ENCODE results near the gene PDZD2.

The PDZD2 gene

GRCh38 chr5:32096891-32097595 is 458.1 kb downstream of the PDZD2 start:
- Mint-ChIP-seq H3K27me3 (no peaks in the 10 kb centered on the region), H3K4me1 (ENCODE audit: low read depth) (no peaks in the 10 kb centered on the region), H3K9me3 (ENCODE audit: low read depth) (no peaks in the 10 kb centered on the region), H3K36me3 (no peaks in the 10 kb centered on the region), H3K27ac (no peak overlapping the region), H3K4me3 (no peak overlapping the region)

DNA sequence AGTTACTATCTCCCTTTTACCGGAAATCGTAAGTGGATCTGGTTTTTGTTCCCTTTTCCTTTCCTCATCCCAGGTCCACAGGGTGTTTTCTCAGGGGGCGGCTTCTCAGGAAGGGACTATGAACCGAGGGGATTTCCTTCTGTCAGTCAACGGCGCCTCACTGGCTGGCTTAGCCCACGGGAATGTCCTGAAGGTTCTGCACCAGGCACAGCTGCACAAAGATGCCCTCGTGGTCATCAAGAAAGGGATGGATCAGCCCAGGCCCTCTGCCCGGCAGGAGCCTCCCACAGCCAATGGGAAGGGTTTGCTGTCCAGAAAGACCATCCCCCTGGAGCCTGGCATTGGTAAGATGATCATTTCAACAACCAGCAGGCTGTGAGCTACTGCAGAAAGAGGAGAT is 459.4 kb downstream of the PDZD2 start:
- Mint-ChIP-seq H3K9me3 (ENCODE audit: low read depth) (no peaks in the 10 kb centered on the region), H3K4me1 (ENCODE audit: low read depth) (no peaks in the 10 kb centered on the region), H3K27ac (no peak overlapping the region), H3K36me3 (no peaks in the 10 kb centered on the region), H3K27me3 (no peaks in the 10 kb centered on the region), H3K4me3 (no peak overlapping the region)

DNA sequence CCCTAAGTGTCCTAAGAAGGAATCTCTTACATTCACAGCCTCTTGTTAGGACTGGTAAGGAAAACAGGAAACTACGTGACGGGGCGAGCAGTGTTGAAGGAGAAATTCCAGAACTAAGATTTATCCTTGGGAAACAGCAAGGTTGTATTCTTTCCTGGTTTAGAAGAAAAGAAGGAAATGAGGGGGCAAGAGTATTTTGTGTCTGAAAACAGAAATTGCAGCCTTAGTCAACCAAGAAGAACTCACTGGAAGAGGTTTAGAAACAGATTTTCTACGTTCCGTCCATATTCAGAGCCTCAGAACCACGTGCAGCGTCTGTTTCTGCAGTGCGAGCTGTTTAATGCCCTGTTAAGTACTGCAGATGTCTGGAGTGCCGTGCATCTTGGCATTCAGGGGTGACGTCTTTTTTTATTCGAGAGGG is 460.0 kb downstream of the PDZD2 start:
- Mint-ChIP-seq H3K36me3 (peaks cover 2% of the 10 kb centered on the region), H3K4me3 (no peak overlapping the region)

GRCh38 chr5:32099486-32100035 is 460.6 kb downstream of the PDZD2 start:
- no peaks in the 10 kb centered on the region for H3K4me1 Mint-ChIP-seq (ENCODE audit: low read depth)
- no peak overlapping the region for H3K4me3 Mint-ChIP-seq

More for the DNA sequence above, 460.0 kb downstream of the PDZD2 start:
- Mint-ChIP-seq H3K4me1 (ENCODE audit: low read depth) (no peaks in the 10 kb centered on the region), H3K9me3 (ENCODE audit: low read depth) (no peaks in the 10 kb centered on the region), H3K27me3 (no peaks in the 10 kb centered on the region), H3K27ac (no peak overlapping the region)

DNA sequence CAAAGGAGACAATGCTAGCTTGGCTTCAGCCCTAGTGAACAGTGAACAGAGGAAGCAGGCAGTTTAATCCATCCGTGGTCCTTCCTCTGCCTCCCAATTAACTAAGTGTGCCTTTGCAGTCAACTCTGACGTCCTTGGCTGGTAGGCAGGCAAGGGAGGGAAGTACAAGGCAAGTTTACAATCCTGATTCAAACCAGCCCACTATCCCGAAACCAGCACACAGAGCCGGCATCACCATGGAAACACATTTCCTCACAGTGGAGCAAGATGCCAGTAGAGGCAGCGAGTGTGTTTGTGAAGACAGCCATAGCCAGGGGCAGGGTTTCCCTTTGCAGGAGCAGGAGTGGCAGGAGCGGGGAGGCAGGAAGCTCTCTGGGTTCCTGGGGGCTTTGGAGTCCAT is 461.3 kb downstream of the PDZD2 start:
- Mint-ChIP-seq H3K36me3 (peaks cover 2% of the 10 kb centered on the region), H3K27me3 (no peaks in the 10 kb centered on the region), H3K4me3 (no peak overlapping the region), H3K4me1 (ENCODE audit: low read depth) (no peaks in the 10 kb centered on the region), H3K9me3 (ENCODE audit: low read depth) (no peaks in the 10 kb centered on the region), H3K27ac (no peak overlapping the region)

More at GRCh38 chr5:32099486-32100035, 460.6 kb downstream of the PDZD2 start:
- peaks cover 2% of the 10 kb centered on the region for H3K36me3 Mint-ChIP-seq
- peak overlapping the region; percentile 47 for H3K27ac Mint-ChIP-seq
- H3K9me3 Mint-ChIP-seq (ENCODE audit: low read depth): no peaks in the 10 kb centered on the region
- no peaks in the 10 kb centered on the region for H3K27me3 Mint-ChIP-seq

GRCh38 chr5:32100691-32101302 is 461.9 kb downstream of the PDZD2 start:
- Mint-ChIP-seq H3K27me3 (no peaks in the 10 kb centered on the region), H3K4me1 (ENCODE audit: low read depth) (no peaks in the 10 kb centered on the region), H3K4me3 (no peak overlapping the region), H3K9me3 (ENCODE audit: low read depth) (no peaks in the 10 kb centered on the region), H3K27ac (no peak overlapping the region), H3K36me3 (peaks cover 5% of the 10 kb centered on the region)

DNA sequence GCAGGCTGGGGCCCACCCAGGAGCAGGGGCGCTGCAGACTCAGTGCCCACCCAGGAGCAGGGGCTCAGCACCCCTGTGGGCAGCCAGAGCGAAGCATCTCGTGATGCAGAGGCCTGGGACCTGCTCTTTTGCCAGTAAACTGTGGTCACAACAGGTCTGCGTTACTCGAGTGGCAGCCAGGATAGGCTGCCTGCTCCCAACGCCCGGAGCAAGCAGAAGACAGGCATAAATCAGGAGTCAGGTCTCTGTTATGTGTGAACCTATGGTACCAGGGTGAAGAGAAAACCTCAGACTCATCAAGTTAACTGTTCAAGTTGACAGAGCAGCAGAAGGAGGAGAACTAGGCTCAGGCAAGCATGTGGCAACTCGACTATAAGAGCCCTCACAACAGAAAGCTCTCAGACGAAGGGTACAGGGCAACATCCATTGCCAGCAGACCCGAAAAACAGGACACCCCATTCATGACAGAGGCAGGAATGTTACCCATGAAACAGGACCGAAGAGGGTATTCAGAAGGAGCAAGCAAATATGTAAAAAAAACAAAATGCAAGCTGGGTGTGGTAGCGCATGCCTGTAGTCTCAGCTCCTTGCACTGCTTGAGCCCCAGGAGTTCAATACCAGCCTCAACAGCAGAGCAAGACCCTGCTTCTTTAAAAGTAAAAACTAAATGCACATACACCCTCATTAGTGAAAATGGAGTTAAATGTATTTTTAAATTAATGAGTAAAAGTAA is 463.5 kb downstream of the PDZD2 start:
- Mint-ChIP-seq H3K9me3 (ENCODE audit: low read depth) (no peaks in the 10 kb centered on the region), H3K4me3 (no peak overlapping the region), H3K27ac (no peak overlapping the region), H3K36me3 (peaks cover 7% of the 10 kb centered on the region), H3K27me3 (no peaks in the 10 kb centered on the region), H3K4me1 (ENCODE audit: low read depth) (no peaks in the 10 kb centered on the region)

GRCh38 chr5:32103521-32103920 is 464.6 kb downstream of the PDZD2 start:
- H3K36me3 Mint-ChIP-seq: peaks cover 7% of the 10 kb centered on the region
- H3K4me3 Mint-ChIP-seq: no peak overlapping the region
- H3K27ac Mint-ChIP-seq: no peak overlapping the region
- no peaks in the 10 kb centered on the region for H3K9me3 Mint-ChIP-seq (ENCODE audit: low read depth)
- no peaks in the 10 kb centered on the region for H3K27me3 Mint-ChIP-seq
- H3K4me1 Mint-ChIP-seq (ENCODE audit: low read depth): no peaks in the 10 kb centered on the region

GRCh38 chr5:32107291-32107690 is 468.4 kb downstream of the PDZD2 start:
- H3K27ac Mint-ChIP-seq: no peak overlapping the region
- H3K4me1 Mint-ChIP-seq (ENCODE audit: low read depth): no peaks in the 10 kb centered on the region
- H3K4me3 Mint-ChIP-seq: no peak overlapping the region
- H3K36me3 Mint-ChIP-seq: peaks cover 15% of the 10 kb centered on the region
- no peaks in the 10 kb centered on the region for H3K27me3 Mint-ChIP-seq
- no peaks in the 10 kb centered on the region for H3K9me3 Mint-ChIP-seq (ENCODE audit: low read depth)

- Mint-ChIP-seq H3K4me3 (no peak overlapping the region), H3K4me1 (ENCODE audit: low read depth) (peaks cover 1% of the 10 kb centered on the region), H3K9me3 (ENCODE audit: low read depth) (no peaks in the 10 kb centered on the region), H3K27me3 (no peaks in the 10 kb centered on the region), H3K36me3 (peaks cover 15% of the 10 kb centered on the region), H3K27ac (no peak overlapping the region)
Observed at GRCh38 chr5:32108167-32108566, 469.2 kb downstream of the PDZD2 start.

GRCh38 chr5:32109236-32109635 is 470.3 kb downstream of the PDZD2 start:
- peaks cover 15% of the 10 kb centered on the region for H3K36me3 Mint-ChIP-seq
- peaks cover 1% of the 10 kb centered on the region for H3K4me1 Mint-ChIP-seq (ENCODE audit: low read depth)
- H3K27me3 Mint-ChIP-seq: no peaks in the 10 kb centered on the region
- H3K9me3 Mint-ChIP-seq (ENCODE audit: low read depth): no peaks in the 10 kb centered on the region
- H3K27ac Mint-ChIP-seq: no peak overlapping the region
- no peak overlapping the region for H3K4me3 Mint-ChIP-seq

GRCh38 chr5:32110111-32110696 is 471.3 kb downstream of the PDZD2 start:
- Mint-ChIP-seq H3K4me3 (no peak overlapping the region), H3K27ac (no peak overlapping the region), H3K27me3 (no peaks in the 10 kb centered on the region), H3K9me3 (ENCODE audit: low read depth) (no peaks in the 10 kb centered on the region), H3K4me1 (ENCODE audit: low read depth) (peaks cover 3% of the 10 kb centered on the region), H3K36me3 (peaks cover 15% of the 10 kb centered on the region)

DNA sequence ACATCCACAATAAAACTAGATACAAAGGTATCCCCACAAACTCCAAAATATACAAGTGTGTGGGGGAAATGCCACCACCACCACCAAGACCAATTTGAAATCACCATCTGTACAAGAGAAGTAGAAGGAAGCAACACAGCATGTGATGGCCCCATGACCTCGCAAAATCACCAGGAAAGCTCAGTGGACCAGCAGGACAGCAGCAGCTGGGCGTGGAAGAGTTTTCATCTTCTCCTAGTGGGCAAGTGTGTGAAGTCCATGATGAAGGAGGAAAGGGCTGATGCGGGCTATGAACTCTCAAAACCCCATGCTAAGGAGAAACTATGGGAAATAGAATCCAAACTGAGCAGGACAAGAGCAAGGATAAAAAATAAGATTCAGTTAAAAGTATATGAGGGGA is 477.1 kb downstream of the PDZD2 start:
- Mint-ChIP-seq H3K27ac (peak overlapping the region; percentile 79), H3K27me3 (no peaks in the 10 kb centered on the region), H3K36me3 (peaks cover 18% of the 10 kb centered on the region), H3K9me3 (ENCODE audit: low read depth) (no peaks in the 10 kb centered on the region), H3K4me1 (ENCODE audit: low read depth) (peaks cover 33% of the 10 kb centered on the region), H3K4me3 (peak overlapping the region; percentile 14)

GRCh38 chr5:32116574-32117313 is 477.8 kb downstream of the PDZD2 start:
- H3K9me3 Mint-ChIP-seq (ENCODE audit: low read depth): no peaks in the 10 kb centered on the region
- H3K36me3 Mint-ChIP-seq: peaks cover 14% of the 10 kb centered on the region
- peak overlapping the region; percentile 79 for H3K27ac Mint-ChIP-seq
- peak overlapping the region; percentile 69 for H3K4me3 Mint-ChIP-seq
- H3K4me1 Mint-ChIP-seq (ENCODE audit: low read depth): peaks cover 38% of the 10 kb centered on the region
- no peaks in the 10 kb centered on the region for H3K27me3 Mint-ChIP-seq
